OCI-LY3 (cell line): ENCODE results near the gene KXD1.

ENCODE experiments used
- H2AFZ ChIP-seq: fragments of 200-600, 300-600 bp; shearing (Covaris generic); 2 replicates; pipeline ENCODE4 v1.6.0; 2014; ENCODE audit warnings: antibody characterized with exemption, low read depth, low read length
- H3K27ac ChIP-seq: fragments of 200-600, 300-600 bp; sonication (generic); 2 replicates; pipeline ENCODE4 v1.5.1; 2014; ENCODE audit warnings: mild to moderate bottlenecking, low read length, moderate library complexity, mixed read lengths
- H3K27me3 ChIP-seq: fragments of 200-600, 300-600 bp; sonication (generic); 2 replicates; pipeline ENCODE4 v1.6.1; 2014; ENCODE audit warnings: low read depth, low read length, mixed read lengths
- H3K36me3 ChIP-seq: fragments of 200-600, 300-600 bp; sonication (generic); replicated peaks from 2 replicates; pipeline ENCODE3; 2014; ENCODE audit warnings: low read depth, low read length, mixed read lengths
- H3K4me1 ChIP-seq: fragments of 300-600, 200-600 bp; sonication (generic); 2 replicates; pipeline ENCODE4 v1.6.1; 2014; ENCODE audit warnings: low read length, mixed read lengths
- H3K4me2 ChIP-seq: fragments of 200-600, 300-600 bp; sonication (generic); 2 replicates; pipeline ENCODE4 v1.6.1; 2014; ENCODE audit warnings: low read length, mixed read lengths
- H3K4me3 ChIP-seq: fragments of 300-600, 200-600 bp; sonication (generic); 2 replicates; pipeline ENCODE4 v1.5.1; 2014; ENCODE audit warnings: antibody characterized with exemption, mild to moderate bottlenecking, low read length, moderate library complexity
- H3K79me2 ChIP-seq: fragments of 300-600, 200-600 bp; shearing (Covaris generic); 2 replicates; pipeline ENCODE4 v1.6.1; 2014; ENCODE audit warnings: mild to moderate bottlenecking, low read length, mixed read lengths
- H3K9ac ChIP-seq: fragments of 300-600, 200-600 bp; shearing (Covaris generic); 2 replicates; pipeline ENCODE4 v1.6.0; 2014; ENCODE audit warnings: mild to moderate bottlenecking, low read length, moderate library complexity
- H3K9me3 ChIP-seq: fragments of 200-600, 300-600 bp; shearing (Covaris generic); 2 replicates; pipeline ENCODE4 v1.6.1; 2014; ENCODE audit warnings: low read length, mixed read lengths; ENCODE audit not compliant: insufficient read depth
- H4K20me1 ChIP-seq: fragments of 200-600, 300-600 bp; sonication (generic); 2 replicates; pipeline ENCODE4 v1.6.1; 2016; ENCODE audit warnings: low read length, mixed read lengths; ENCODE audit not compliant: insufficient read depth
- EZH2phosphoT487 ChIP-seq: fragments of 200-600 bp; shearing (Covaris generic); IDR thresholded peaks from 2 replicates; pipeline ENCODE4 v1.6.1; 2018; ENCODE audit warnings: antibody characterized with exemption, mixed run types, low read depth
- TF ChIP-seq, protein P1 (sequence below): fragments of 200-600, 300-600 bp; sonication (generic); IDR thresholded peaks from 2 replicates; pipeline ENCODE4 v1.5.1; 2014; ENCODE audit warnings: antibody characterized with exemption, low read length, low read depth

KXD1 gene

DNA sequence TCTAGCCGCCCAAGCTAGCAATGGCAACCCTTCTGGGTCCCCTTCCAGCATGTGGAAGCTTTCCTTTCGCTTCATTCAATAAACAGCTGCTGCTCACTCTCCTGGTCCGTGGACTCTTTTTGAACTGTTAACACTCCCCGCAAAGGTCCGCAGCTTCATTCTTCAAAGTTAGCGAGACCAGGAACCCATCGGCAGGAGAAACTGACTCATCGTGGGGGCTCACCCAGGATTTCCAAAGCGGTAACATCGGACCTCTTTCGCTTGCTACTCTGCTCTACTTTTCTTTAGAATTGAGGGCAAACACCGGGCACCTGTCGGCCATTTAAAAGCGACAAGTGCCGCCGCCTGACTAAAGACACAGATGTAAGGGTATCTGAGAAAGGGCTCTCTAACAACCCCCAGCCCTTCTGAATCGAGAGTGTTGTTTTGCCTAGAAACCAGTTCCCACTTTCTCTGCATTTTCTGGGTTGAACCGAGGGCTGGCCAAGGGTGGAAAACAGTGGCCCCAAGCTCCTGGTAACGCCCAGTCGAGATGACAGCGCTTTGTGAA lies 19.8 kb downstream of the KXD1 start:
- H3K4me3 ChIP-seq: no peak overlapping the region
- no peak overlapping the region for H3K4me2 ChIP-seq
- no peaks in the 10 kb centered on the region for H3K9me3 ChIP-seq
- H3K27me3 ChIP-seq: no peaks in the 10 kb centered on the region
- peak overlapping the region; percentile 36 for H3K27ac ChIP-seq
- no peak overlapping the region for H2AFZ ChIP-seq
- TF ChIP-seq EZH2phosphoT487: no peak
- TF ChIP-seq, protein P1, sequence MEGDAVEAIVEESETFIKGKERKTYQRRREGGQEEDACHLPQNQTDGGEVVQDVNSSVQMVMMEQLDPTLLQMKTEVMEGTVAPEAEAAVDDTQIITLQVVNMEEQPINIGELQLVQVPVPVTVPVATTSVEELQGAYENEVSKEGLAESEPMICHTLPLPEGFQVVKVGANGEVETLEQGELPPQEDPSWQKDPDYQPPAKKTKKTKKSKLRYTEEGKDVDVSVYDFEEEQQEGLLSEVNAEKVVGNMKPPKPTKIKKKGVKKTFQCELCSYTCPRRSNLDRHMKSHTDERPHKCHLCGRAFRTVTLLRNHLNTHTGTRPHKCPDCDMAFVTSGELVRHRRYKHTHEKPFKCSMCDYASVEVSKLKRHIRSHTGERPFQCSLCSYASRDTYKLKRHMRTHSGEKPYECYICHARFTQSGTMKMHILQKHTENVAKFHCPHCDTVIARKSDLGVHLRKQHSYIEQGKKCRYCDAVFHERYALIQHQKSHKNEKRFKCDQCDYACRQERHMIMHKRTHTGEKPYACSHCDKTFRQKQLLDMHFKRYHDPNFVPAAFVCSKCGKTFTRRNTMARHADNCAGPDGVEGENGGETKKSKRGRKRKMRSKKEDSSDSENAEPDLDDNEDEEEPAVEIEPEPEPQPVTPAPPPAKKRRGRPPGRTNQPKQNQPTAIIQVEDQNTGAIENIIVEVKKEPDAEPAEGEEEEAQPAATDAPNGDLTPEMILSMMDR: no peak
- H3K9ac ChIP-seq: no peak overlapping the region
- H3K4me1 ChIP-seq: peaks cover 31% of the 10 kb centered on the region
- peaks cover 54% of the 10 kb centered on the region for H3K36me3 ChIP-seq
- H3K79me2 ChIP-seq: peaks cover 17% of the 10 kb centered on the region
- H4K20me1 ChIP-seq: peaks cover 12% of the 10 kb centered on the region

- Histone ChIP-seq H3K79me2 (peaks cover under 1% of the 10 kb centered on the region; the same call in 1 of the 2 replicates), H3K4me1 (peaks cover 18% of the 10 kb centered on the region), H3K4me3 (no peak overlapping the region), H3K36me3 (peaks cover 30% of the 10 kb centered on the region), H3K4me2 (no peak overlapping the region), H4K20me1 (no peaks in the 10 kb centered on the region), H2AFZ (no peak overlapping the region), H3K27me3 (no peaks in the 10 kb centered on the region), H3K27ac (no peak overlapping the region), H3K9ac (no peak overlapping the region), H3K9me3 (no peaks in the 10 kb centered on the region)
- no peak for TF ChIP-seq EZH2phosphoT487
- TF ChIP-seq, protein P1: no peak
These were observed 22.6 kb downstream of the KXD1 start for GRCh38 chr19:18580311-18580710.

GRCh38 chr19:18586306-18586705 lies 28.6 kb downstream of the KXD1 start:
- Histone ChIP-seq H3K9ac (peak overlapping the region; percentile 51; the same call in 1 of the 2 replicates), H3K27me3 (no peaks in the 10 kb centered on the region), H3K4me1 (peaks cover 34% of the 10 kb centered on the region), H3K4me2 (peak overlapping the region; percentile 70), H3K27ac (peak overlapping the region; percentile 86), H3K9me3 (peaks cover 6% of the 10 kb centered on the region; the same call in 1 of the 2 replicates), H4K20me1 (no peaks in the 10 kb centered on the region; the same call in 1 of the 2 replicates), H3K4me3 (peak overlapping the region; percentile 47), H3K36me3 (peaks cover 13% of the 10 kb centered on the region), H2AFZ (peak overlapping the region; percentile 72; the same call in 1 of the 2 replicates), H3K79me2 (peaks cover 15% of the 10 kb centered on the region)
- no peak for TF ChIP-seq EZH2phosphoT487
- TF ChIP-seq, protein P1: peak; percentile 28

DNA sequence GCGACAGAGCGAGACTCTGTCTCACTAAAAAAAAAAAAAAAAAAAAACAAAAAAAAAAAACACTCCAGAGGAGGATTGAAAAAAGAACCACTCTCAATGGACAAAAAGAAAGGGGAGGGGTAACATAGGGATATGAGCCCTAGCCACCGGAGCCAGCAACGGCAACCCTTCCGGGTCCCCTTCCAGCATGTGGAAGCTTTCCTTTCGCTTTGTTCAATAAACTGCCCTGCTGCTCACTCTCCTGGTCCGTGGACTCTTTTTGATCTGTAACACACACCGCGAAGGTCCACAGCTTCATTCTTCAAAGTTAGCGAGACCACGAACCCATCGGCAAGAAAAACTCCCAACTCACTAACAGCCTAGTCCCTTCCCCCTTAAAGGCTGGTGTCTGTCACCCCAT lies 29.9 kb downstream of the KXD1 start:
- Histone ChIP-seq H2AFZ (0 out of 2 replicates have a peak overlapping the region, but pooled peaks have one; percentile 93), H3K27me3 (no peaks in the 10 kb centered on the region), H3K4me1 (peaks cover 34% of the 10 kb centered on the region), H3K4me3 (peak overlapping the region; percentile 86), H3K36me3 (peaks cover 13% of the 10 kb centered on the region), H3K4me2 (peak overlapping the region; percentile 98), H4K20me1 (no peaks in the 10 kb centered on the region; the same call in 1 of the 2 replicates), H3K79me2 (peaks cover 15% of the 10 kb centered on the region), H3K9me3 (peaks cover 6% of the 10 kb centered on the region; the same call in 1 of the 2 replicates), H3K9ac (peak overlapping the region; percentile 92; the same call in 1 of the 2 replicates), H3K27ac (peak overlapping the region; percentile 92)
- no peak for TF ChIP-seq EZH2phosphoT487
- TF ChIP-seq, protein P1: no peak
